GM04504 (cell line): ENCODE data around the gene SH3GLB2.
"Not testable (repeated sequence)": the region's sequence is repeated elsewhere in the genome, so short reads cannot be mapped to it uniquely, and the experiment has no call there.

Experiments used
- DNase-seq: peaks from one replicate; pipeline ENCODE4 v3.0.0-alpha.2; 2012; ENCODE audit warnings: low read depth

Gene SH3GLB2

DNA sequence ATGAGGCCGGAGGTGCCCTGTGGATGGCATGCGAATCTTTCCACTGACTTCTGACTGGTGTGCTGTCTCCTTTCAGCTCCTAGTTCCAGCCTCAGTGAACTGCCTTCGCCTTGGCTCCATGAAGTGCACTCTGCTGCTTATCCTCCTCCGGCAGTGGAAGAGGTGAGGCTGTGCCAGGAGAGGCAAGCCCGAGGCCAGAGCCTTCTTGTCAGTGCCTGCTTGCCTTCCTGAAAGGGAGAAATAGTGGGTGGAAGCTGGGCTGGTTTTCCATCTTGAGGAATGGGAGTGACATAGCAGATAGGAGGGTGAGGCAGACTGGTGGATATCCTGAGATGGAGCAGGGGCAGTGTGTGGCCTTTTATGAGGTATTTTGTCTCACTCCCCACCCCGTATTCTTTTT, 29.7 kb downstream of the SH3GLB2 start:
- DNase-seq = no peak

DNA sequence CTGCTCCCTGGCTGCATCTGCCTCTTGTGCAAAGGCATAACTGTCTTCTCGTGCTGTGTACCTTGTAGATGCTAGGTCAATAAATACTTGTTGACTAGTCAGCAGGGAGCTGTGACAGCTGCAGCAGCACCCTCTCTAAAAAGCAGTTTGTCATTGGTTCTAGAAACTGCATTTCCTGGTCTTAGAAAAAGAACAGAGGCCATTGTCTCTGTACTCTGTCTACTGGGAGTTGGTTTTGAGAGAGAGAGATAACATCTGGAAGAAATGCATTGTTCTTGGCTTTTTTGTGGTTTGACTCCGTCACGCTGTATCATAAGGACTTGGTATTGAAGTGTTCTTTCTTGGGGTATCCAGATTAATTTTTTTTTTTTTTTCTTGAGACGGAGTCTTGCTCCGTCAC, 32.3 kb downstream of the SH3GLB2 start:
- DNase-seq = no peak

DNA sequence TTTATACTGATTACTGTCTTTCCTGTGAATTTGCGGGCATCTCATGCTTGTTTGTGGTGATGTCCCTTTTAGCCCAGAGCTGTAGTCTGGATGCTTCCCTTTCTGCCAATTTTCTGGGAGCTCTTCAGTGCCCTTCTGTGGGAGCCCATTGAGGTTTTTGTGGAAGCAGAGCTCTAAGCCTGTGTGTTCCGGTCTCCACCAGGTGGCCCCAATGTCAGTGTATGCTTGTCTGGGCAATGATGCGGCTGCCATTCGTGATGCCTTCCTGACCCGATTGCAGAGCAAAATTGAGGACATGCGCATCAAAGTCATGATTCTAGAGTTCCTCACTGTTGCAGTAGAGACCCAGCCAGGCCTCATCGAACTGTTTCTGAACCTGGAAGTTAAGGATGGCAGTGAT, 35.1 kb downstream of the SH3GLB2 start:
- no peak for DNase-seq

DNA sequence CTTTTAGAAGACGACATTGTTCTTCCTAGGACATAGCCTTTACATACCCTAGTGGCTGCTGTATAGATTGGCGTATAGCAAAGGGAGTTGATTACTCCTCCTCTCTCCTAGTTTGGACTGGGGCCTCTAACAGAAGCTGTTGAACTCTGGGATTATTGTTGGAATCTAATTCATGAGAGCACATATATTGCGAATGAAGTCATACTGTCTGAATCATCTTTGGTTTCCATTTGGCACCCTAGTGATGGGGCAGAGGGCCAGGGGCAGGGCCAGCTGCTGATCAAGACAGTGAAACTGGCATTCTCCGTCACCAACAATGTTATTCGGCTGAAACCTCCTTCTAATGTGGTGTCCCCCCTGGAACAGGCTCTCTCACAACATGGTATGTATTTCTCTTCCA, 40.3 kb downstream of the SH3GLB2 start:
- DNase-seq = peak; percentile 52

DNA sequence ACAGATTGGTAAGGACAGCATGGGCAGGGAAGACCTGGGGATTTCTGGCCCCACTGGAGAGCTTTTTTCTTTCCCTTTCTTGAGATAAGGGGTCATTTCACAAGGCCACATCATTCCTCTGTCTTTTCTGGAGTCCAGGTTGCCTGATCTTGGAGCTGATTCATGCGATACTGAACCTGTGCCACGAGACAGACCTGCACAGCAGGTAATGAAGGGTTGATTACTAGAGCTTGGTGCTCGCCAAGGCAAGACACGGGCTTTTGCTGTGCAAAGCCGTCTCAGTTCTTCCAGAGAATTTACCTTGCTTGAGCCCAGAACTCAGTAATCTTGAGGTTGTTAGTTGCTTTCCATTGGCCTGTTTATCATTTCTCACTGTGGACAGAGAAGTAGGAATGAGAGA, 41.5 kb downstream of the SH3GLB2 start:
- no peak for DNase-seq

DNA sequence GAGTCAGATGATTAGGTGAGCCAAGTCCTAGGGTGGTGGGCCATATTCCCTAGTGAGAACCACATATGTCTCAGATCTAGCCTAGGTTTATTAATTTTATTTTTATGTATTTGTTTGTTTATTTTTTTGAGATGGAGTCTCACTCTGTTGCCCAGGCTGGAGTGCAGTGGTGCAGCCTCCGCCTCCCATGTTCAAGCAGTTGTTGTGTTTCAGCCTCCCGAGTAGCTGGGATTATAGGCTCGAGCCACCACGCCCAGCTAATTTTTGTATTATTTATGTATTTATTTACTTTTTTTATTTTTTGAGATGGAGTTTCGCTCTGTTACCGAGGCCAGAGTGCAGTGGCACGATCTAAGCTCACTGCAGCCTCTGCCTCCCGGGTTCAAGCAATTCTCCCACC, 44.6 kb downstream of the SH3GLB2 start:
- no peak for DNase-seq

DNA sequence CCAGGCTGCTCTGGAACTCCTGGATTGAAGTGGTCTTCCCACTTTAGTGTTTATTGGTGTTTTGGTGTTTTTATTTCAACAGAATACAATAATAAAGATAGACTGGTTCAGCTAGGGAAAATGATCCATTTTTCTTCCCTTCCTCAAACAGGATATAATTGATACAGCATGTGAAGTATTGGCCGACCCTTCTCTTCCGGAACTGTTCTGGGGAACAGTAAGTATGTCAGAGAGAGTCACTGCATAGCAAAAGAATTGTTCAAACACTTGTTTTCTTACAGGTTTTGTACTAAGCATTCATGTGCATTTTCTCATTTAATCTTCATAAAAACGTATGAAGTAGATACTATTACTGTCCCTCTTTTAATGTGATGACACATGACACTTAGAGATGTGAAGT, 49.0 kb downstream of the SH3GLB2 start:
- no peak for DNase-seq

DNA sequence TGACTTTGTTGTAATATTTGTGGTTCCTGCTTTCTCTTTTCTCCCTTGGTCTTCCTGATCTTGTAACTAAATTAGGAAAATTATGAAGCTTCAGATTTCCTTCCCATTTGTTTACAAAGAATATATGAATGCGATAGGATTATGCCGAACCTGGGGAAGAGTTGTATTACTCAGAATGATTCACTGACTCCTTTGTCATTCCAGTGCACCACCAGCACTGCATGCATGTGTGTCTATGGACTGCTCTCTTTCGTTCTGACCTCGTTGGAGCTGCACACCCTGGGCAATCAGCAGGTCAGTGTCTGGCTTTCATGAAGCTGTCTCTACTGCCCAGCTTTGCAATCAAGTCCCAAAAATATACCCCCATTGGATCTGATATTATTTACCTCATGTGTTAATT, 55.2 kb downstream of the SH3GLB2 start:
- DNase-seq = peak; percentile 16

DNA sequence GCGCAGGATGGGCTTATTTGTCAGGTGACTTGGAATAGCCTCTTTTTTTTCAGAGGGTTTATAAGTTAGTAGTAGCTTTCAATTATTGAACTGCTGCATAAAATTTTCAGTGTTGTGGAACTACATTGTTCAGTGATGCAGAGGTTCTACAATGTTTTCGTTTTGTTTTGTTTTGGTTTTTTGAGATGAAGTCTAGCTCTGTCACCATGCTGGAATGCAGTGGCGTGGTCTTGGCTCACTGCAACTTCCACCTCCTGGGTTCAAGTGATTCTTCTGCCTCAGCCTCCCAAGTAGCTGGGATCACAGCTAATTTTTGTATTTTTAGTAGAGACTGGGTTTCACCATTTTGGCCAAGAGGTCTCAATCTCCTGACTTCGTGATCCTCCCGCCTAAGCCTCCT, 58.6 kb downstream of the SH3GLB2 start:
- no peak for DNase-seq

DNA sequence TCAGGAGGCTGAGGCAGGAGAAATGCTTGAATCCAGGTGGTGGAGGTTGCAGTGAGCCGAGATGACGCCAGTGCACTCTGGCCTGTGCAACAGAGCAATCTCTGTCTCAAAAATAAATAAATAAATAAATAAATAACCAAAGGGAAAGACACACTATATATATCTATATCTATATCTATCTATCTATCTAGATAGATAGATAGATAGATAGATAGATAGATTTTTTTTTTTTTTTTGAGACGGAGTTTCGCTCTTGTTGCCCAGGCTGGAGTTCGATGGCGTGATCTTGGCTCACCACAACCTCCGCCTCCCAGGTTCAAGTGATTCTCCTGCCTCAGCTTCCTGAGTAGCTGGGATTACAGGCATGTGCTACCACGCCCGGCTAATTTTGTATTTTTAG, 66.7 kb downstream of the SH3GLB2 start:
- DNase-seq = not testable (repeated sequence)
